Measurements from ENCODE around the gene UBR4.

DNA sequence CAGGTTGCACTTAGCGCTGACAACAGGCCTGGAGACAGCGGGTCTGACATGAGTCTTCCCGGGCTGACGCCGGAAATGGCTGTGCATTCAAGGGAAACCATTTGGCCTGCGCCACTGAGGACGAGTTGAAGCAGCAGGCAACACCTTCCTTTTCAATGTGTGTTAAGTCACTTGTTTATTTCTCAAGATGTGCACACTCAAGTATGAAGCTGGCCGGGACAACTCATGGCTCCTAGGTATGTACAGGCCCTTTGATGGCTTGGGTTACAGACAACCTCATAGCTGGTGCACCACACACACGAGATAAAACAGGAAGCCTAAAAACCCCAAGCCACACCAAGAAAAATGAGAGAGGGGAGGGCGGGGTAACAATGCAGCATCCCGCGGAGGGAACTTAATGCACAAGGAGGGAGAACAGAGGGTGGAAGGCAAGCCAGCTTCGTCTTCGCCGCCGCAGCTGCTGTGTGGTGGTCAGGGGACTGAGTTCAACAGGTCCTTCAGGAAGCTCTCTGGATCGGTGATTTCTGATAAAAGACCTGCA, 135.6 kb downstream of the UBR4 start:
- TF ChIP-seq, protein P1, sequence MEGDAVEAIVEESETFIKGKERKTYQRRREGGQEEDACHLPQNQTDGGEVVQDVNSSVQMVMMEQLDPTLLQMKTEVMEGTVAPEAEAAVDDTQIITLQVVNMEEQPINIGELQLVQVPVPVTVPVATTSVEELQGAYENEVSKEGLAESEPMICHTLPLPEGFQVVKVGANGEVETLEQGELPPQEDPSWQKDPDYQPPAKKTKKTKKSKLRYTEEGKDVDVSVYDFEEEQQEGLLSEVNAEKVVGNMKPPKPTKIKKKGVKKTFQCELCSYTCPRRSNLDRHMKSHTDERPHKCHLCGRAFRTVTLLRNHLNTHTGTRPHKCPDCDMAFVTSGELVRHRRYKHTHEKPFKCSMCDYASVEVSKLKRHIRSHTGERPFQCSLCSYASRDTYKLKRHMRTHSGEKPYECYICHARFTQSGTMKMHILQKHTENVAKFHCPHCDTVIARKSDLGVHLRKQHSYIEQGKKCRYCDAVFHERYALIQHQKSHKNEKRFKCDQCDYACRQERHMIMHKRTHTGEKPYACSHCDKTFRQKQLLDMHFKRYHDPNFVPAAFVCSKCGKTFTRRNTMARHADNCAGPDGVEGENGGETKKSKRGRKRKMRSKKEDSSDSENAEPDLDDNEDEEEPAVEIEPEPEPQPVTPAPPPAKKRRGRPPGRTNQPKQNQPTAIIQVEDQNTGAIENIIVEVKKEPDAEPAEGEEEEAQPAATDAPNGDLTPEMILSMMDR (IDR thresholded peaks at IDR 0.05; ENCODE audit: poor library complexity), result no peak
- TF ChIP-seq EZH2 (IDR thresholded peaks at IDR 0.05; ENCODE audit: borderline replicate concordance), result no peak
